Liver (tissue), 3 donors: ENCODE measurements around the gene SERINC4.

Source experiments
- ATF3 ChIP-seq: IDR thresholded peaks from 2 replicates; pipeline ENCODE4 v1.6.1; 2016; ENCODE audit warnings: antibody characterized with exemption
- CTCF ChIP-seq: fragments of 150-350 bp; IDR thresholded peaks from 2 replicates; pipeline ENCODE4 v1.5.1; 2017; ENCODE audit warnings: improper control_type of control experiment, low read depth, low read length; ENCODE audit not compliant: missing input control
- HNF4A ChIP-seq, 2 donors: conservative IDR thresholded peaks; 2 replicates each; pipeline ENCODE4 v1.6.1; 2016; ENCODE audit warnings: antibody characterized with exemption in 2 of 2, mild to moderate bottlenecking in 2 of 2
- RAD21 ChIP-seq, 2 donors: IDR thresholded peaks; 2 replicates each; pipeline ENCODE4 v1.6.1; 2016; ENCODE audit warnings: antibody characterized with exemption in 2 of 2, mild to moderate bottlenecking in 2 of 2
- YY1 ChIP-seq: IDR thresholded peaks from 2 replicates; pipeline ENCODE4 v1.6.1; 2016; ENCODE audit warnings: antibody characterized with exemption, mild to moderate bottlenecking
- ZBTB33 ChIP-seq: IDR thresholded peaks from 2 replicates; pipeline ENCODE4 v1.6.1; 2016; ENCODE audit warnings: antibody characterized with exemption
- donor health status: healthy.
- donor health status: healthy.

GRCh38 chr15:43845421-43845820, 45.4 kb upstream of the SERINC4 start:
- TF ChIP-seq CTCF (no peak), RAD21 (IDR thresholded peaks at IDR 0.05) (no peak), ZBTB33 (no peak), ATF3 (no peak), HNF4A (conservative IDR thresholded peaks at IDR 0.05) (no peak), YY1 (no peak)
